Kidney glomerular epithelial cell (primary cell): Measurements from ENCODE around the gene IRAK1.

ENCODE experiments used
- DNase-seq: peaks from one replicate; lab custom pipeline; 2025; lab: John Stamatoyannopoulos, UW

IRAK1 gene

DNA sequence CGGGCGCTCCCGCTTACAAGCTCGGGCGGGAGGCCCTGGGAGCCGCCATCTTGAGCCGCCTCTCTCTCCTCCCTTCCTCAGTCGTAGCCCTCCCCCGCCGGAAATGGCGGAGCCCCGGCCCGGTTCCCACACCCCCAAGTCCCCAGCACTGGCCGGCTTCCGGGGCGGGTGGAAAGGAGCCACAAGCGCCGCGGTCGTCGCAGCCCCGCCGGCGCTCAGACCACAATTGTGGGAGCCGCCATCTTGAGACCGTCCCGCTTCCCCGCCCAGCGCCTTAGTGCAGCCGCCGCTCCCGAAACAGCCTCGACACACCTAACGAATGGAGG, 48.6 kb downstream of the IRAK1 start:
- peak; percentile 39 for DNase-seq

DNA sequence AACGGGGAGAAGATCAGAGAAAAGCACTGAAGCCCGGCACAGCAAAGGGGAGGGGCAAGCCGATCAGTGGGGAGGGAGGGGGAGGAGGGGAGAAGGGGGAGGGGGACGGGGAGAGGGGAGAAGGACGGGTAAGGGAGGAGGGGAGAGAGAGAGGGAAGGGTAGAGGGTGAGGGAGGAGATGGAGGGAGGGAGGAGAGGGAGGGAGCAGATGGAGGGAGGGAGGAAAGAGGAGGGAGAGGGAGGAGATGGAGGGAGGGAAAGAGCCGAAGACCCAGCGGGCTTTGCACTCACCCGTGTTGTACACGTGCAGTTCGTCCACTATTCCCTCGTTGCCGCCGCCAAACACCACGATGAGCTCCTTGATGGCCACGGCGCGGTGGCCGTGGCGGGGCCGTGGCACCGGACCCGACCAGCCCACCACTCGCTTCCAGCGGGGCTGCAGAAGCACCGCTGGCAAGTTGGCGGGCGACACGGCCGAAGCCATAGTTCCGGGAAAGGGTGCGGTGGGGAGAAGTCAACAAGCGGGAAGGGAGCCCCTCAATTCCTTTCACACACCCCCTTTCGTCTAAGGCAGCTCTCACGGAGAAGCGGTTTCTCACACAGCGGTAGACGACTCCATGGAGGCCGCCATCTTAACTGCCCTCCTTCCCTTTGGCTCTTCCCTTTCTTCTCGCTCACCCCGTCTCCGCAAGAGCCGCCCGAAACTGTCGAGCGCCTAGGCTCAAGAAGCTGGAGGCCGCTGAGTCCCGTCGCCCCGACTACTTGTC, 49.2 kb downstream of the IRAK1 start:
- DNase-seq, result no peak

DNA sequence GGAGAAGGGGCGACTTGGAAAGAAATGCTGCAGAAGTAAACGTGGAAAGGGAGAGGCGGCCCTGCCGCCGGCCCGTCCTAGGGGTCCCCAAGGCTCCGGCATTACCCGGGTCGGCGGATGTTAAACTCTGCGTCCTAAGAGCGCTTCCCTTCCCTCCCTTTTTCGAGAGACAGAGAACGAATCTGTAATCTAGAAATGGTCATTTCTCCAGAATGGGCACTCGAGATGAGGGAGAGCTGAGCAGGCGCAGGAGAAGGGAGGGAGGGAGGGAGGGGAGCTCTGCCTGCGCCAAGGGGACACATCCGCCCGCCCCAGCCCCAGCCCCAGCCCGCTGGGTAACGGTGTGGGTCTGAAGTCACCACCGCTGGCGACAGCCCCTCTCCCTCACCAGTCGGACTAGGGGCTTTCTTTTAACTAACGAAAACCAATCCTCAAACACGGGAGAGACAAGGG, 49.8 kb downstream of the IRAK1 start:
- DNase-seq, result no peak

DNA sequence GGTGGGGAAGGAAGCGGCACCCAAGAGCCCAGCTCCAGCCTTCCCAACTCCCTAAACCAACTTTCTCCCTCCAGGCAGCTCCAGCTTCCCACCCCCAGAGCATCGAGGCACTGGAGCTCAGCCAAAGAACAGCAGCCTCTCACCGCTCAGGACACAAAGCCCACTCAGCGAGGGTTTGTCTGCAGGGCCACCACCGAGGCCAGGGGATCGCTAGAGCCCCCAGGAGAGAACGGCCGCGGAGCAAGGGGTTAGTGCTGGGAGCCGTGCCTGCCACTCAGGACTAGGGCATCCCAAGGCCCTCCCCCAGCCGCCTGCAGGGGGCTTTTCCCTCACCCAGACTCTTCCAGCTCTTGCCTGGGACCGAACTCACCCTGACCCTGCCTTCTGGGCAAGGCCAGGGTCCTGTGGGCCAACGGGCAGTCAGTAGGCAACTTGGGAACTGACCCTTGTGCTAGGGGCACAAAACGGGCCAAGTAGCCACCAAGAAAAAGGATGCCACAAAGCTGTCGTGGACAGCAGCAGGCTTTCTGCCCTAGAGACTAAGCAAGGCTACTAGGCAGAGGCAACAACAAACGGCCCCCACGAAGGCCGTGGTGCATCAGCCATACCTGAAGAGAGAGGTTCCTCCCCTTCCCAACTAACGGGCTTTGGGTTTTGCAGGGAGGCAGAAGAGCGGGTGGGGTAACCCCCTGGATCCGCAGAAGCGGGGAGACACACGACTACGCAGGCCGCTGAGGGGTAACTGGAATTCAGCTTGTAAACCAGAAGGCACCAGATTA, 50.4 kb downstream of the IRAK1 start:
- no peak for DNase-seq

DNA sequence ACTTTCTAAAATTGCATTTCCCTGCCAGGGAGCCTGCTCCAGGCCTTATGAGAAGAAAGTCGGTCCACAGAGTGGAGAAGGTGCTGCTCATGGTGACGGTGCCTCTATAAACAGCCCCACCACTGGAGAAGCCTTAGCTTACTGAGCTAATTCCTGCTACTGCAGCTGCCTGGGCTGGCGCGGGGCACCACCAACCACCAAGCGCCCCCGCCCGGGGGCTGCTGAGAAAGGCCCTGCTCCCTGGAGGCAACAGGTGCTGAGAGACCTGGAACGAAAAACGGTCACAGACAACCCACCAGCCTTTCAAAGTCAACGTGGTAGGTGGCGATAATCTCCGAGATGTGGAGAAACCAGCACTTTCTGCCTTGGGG, 51.0 kb downstream of the IRAK1 start:
- DNase-seq, result no peak

DNA sequence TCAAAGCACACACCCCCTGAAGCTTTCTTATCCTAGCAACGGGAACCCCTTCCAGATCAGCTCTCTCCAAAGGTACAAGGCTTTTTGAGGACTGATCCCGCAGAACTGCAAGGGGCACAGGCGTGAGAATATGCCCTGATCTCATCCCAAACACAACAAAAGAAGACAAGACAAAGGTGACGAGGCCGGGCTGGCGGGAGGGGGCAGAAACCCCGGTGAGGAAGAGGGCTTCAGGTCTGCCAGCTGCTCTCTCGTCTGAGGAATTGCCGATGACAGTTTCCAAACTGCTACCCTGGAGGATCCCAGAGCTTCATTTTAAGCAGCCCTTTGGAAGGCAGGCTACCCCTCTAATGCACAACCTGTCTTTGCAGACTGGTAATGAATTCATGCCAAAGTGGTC, 51.4 kb downstream of the IRAK1 start:
- DNase-seq, result no peak

DNA sequence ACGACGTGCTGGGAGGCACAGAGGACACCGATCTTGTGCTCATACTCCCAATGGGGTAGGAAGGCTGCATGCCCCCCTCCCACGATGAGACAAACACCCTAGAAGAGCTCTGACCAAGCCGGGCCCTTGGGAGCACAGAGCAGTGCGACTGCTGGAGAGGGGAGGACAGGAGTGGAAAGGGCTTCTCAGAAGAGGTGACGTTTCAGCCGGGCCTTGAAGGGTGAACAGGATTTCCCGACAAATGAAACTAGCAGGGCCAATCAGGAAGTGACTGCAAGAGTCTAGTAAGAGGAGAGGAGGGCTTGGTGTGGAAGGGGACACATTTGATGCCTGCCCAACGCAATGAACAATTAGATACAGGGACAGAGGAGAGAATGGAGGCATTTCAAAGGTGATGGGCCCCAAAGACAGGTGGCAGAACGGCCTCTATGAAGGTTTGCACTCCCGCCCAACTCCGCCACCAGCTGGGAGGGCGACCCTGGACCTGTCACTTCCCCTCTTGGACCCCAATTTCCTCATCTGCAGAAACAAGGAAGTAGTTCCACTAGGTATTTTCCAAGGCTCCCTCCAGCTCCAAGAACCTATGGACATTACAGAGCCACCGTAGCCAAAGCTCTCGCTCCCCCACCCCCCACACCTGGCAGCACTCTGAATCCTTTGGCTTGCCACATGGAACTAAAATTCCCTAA, 52.0 kb downstream of the IRAK1 start:
- no peak for DNase-seq

DNA sequence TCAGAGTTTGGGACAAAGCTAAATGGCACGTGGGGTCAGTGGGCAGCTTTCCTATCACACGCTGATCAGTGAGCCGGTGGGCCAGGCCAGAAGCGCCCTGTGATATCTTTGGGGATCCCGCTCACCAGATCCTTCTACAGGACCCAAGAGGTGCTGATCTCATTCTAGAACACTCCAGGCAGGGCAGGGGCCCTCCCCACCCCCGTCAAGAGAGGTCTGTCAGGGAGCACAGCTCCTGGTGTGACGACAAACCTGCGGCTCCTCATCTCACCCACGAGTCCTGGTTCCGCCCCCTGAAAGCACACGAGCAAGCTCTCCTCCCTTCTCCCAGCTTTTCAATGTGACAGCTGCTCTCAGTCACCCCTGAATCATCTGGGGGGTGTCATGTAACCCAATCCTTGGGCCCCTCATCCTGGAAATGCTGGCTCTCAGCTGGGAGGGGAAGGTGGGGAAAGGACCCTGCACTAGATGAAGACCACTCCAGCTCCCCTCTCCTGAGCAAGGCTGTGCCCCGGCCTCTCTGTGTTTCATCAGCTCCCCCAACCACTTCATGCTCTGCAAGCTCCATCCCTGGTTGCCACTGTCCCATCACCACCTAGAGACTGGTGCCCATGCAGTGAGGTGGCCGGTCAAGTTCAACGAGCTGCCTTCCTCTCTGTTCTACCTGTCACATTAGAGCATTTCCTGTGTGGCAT, 52.7 kb downstream of the IRAK1 start:
- DNase-seq, result no peak

DNA sequence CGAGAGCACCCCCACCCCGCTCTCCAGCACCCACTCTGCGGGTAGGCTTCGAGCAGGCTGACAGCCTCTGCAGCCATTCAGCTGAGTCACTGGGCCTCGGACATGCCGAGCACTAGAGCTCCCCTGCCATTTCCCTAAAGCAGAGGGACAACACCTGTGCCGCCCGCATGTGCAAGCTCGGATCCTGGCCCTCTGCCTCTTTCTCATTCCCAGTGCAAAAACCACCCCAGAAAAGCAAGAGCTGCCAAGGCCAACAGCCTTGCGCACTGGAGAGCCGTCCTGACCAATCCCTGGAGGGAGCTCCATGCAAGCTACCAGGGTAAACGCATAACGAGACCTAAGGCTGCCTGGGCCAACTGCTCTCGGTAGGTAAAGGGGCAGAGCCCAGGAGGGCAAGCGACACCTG, 53.4 kb downstream of the IRAK1 start:
- no peak for DNase-seq

DNA sequence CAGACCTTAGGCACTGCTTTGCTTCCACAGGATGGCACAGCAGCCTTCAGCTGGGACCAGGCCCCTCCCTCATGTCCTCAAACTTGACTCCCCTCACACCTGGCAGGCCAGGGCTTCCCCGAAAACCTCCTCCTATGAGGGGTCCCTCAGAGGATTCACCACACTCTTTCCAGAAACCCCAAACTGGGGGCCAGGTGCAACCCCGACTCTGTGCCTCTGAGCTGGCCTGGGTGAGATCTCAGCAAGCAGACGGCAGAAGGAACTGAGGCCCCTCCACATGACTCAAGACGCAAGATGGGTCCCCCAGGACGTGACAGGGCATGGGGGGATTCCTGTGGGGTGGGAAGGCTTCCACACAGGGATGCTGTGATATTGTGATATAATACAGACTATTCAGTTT, 54.3 kb downstream of the IRAK1 start:
- DNase-seq, result no peak

DNA sequence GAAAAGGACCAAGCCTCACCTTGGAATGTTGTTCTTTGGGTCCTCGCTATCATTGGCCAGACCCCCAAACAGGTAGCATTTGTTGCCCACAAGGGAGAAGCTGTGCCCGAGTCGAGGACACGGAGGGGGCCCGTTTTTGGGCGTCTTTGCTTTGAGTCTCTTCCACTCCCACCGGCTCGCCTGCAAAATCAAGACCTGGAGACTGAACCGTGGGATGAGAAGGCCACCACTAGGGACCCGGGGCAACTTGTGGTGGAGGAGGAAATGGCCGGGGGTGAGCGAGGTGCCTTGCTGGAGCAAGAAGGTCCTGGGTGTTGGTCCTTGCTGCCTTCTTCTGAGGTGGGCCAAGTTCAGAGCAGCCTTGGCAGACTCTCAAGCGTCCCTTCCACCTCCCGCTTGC, 55.6 kb downstream of the IRAK1 start:
- DNase-seq, result no peak

DNA sequence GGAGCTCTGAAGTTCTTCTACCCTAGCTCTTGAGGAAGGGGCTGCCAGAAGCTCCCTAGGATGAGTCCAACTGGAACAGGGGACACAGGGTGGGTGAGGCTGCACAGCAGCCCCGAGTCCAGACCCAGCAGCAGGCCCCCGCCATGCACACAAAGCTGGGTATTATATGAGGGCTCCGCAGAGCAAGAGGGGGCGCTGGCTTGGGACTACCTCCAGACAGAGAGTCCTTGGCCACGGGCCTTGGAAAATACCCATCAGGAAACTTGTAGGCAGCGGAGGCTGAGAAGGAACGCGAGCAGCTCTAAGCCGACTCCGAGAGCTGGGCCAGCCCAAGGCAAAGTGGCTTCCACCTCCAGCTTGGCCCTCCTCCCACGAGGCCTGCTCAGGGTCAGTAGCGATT, 56.2 kb downstream of the IRAK1 start:
- DNase-seq, result no peak

DNA sequence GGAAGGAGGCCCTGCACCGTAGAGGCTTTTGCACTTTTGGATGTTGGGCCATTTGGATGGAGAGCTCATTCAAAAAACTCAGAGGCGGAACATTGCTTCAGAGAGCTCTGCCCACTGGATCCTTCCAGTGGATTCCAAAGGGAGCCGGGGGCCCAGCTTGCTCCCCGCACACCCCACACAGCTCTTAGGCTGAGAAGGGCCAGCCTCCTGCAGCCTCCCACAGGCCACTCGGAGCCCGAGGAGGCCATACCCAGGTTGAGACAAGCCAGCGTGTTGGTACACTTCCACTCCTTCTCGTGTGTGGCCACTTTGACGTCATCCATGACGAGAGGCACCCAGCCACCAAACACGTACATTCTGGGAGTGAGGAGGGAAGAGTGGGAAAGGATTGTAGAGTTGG, 58.4 kb downstream of the IRAK1 start:
- no peak for DNase-seq

DNA sequence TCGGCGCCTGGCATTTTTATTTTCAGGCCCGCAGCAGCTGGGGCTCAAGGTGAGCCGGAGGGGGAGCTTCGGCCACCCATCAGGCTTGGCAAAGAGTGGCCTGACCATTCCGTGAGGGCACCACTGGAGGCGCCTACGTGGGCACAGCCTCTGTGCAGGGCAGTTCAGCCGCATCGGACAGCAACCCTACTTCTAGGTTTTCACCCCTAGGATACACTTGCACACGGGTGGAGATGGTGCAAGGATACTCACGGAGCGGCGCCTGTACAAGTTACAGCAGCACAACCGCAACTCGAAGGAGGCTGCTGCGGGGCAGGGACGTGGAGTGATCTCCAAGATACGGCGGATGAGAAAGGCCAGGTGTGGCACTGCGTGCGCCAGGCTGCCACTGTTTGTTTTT, 58.9 kb downstream of the IRAK1 start:
- no peak for DNase-seq
